ENCODE results near the gene RSPH6A.

The RSPH6A gene

DNA sequence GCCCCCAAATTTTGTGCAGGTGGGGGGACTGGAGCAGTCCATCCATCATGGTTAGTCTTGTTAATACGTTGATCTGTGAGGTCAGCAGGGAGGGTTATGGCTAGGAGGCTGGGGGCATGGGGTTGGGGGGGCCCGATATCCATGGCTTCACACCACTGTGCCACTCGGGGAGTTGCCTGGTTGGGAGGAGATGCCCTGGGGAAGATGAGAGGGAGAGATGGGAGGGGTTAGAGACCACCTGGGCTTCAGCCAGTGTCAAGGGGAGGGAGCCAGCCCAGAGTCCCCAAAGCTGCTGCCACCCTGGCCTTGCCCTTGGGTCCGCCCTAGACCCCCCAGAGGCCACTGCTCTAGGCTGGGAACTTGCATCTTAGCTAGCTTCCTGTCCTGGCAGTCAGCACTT, 31.0 kb downstream of the RSPH6A start (continued):
- TF ChIP-seq, protein P1, sequence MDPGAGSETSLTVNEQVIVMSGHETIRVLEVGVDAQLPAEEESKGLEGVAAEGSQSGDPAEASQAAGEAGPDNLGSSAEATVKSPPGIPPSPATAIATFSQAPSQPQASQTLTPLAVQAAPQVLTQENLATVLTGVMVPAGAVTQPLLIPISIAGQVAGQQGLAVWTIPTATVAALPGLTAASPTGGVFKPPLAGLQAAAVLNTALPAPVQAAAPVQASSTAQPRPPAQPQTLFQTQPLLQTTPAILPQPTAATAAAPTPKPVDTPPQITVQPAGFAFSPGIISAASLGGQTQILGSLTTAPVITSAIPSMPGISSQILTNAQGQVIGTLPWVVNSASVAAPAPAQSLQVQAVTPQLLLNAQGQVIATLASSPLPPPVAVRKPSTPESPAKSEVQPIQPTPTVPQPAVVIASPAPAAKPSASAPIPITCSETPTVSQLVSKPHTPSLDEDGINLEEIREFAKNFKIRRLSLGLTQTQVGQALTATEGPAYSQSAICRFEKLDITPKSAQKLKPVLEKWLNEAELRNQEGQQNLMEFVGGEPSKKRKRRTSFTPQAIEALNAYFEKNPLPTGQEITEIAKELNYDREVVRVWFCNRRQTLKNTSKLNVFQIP (CRISPR knock-in tag; IDR thresholded peaks at IDR 0.05; ENCODE audit: borderline replicate concordance, low read depth) = no peak
- no peak for TF ChIP-seq ZNF565 (CRISPR knock-in tag; conservative IDR thresholded peaks at IDR 0.05; ENCODE audit: low read depth)

DNA sequence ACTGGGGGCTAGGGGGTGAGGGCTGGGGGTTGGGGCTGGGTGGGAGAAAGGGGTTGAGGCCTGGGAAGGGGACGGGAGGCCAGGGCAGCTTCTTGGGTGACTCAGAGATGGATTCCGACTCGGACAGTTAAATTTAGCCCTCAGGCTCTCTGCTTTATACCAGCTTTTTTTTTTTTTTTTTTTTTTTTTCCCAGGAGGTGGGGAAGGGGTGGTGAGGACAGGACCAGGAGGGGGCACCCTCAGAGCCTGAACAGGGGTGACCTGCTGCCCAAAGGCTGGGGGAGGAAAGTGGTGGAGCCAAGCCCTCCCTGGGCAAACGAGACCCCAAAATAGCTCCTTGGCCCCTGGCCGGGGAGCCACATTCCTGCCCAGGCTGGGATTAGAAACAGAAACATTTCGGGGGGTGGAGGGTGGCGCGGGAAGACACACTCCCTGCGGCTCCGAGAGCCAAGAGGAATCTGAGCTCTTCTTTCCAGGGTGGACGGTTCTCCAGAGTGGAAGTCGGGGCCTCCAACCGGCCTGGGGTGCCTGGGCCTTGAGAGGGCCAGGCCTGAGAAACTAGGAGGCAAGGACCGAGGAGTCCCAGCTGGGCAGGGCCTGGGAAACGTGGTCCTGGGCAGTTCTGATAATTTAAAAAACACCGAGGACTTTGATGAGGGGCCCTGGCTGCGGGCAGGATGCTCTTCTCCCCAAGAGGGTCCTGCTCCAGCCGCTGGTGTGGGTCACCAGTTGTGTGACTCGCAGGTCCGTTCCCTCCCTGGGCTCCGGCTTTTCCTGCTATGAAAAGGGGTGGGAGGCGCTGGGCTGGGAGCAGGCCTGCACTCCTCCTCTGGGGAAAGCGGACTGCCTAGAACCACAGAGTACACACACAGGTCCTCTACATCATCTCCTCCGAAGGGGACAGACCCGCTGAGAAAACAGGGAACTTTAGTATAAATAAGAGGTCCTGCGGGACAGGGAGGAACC, 32.0 kb downstream of the RSPH6A start:
- ATAC-seq = peak; percentile 81
- TF ChIP-seq TOX (CRISPR knock-in tag; IDR thresholded peaks at IDR 0.05; ENCODE audit: borderline replicate concordance) = no peak

DNA sequence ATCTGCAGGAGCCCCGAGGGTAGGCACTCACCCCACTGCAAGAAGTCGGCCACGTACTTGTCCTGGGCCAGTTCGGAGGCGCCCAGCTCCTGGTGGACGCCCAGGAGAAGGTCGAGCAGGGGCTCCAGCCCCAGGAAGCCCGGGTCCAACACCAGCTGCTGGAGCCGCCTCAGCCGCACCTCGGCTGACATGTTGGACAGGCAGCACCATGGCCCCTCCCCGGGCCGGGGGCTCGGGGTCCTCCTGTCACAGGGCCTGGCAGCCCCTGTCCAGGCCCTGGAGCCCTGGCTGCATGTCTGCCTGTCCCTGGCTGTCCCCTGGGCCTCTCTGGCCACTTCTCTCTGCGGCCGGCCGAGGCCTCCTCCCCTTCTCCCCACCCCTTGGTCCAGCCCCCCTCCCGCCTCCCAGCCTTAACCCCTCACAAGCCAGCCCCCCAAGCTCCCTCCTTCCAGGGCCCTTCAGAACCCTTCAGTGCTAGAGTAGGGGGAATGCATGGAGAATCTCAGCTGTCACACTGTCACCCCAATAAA, 32.9 kb downstream of the RSPH6A start, which contains the start of gene DMPK:
Gene DMPK (minus strand): TSS at position 329 of the 530 bp plus-strand sequence. CDS start 138 bp downstream, at position 191.
- ATAC-seq = peak; percentile 46
- TF ChIP-seq TOX (CRISPR knock-in tag; IDR thresholded peaks at IDR 0.05; ENCODE audit: borderline replicate concordance) = no peak
- no peak for TF ChIP-seq RARB (CRISPR knock-in tag; IDR thresholded peaks at IDR 0.05)
- TF ChIP-seq GLIS3 (CRISPR knock-in tag; IDR thresholded peaks at IDR 0.05) = peak; percentile 37; the same call in 1 of the 2 replicates
- TF ChIP-seq CSDC2 (CRISPR knock-in tag; IDR thresholded peaks at IDR 0.05) = no peak
- TF ChIP-seq, protein P2, sequence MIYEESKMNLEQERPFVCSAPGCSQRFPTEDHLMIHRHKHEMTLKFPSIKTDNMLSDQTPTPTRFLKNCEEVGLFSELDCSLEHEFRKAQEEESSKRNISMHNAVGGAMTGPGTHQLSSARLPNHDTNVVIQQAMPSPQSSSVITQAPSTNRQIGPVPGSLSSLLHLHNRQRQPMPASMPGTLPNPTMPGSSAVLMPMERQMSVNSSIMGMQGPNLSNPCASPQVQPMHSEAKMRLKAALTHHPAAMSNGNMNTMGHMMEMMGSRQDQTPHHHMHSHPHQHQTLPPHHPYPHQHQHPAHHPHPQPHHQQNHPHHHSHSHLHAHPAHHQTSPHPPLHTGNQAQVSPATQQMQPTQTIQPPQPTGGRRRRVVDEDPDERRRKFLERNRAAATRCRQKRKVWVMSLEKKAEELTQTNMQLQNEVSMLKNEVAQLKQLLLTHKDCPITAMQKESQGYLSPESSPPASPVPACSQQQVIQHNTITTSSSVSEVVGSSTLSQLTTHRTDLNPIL (CRISPR knock-in tag; IDR thresholded peaks at IDR 0.05; ENCODE audit: low read depth) = no peak
- TF ChIP-seq, protein P3, sequence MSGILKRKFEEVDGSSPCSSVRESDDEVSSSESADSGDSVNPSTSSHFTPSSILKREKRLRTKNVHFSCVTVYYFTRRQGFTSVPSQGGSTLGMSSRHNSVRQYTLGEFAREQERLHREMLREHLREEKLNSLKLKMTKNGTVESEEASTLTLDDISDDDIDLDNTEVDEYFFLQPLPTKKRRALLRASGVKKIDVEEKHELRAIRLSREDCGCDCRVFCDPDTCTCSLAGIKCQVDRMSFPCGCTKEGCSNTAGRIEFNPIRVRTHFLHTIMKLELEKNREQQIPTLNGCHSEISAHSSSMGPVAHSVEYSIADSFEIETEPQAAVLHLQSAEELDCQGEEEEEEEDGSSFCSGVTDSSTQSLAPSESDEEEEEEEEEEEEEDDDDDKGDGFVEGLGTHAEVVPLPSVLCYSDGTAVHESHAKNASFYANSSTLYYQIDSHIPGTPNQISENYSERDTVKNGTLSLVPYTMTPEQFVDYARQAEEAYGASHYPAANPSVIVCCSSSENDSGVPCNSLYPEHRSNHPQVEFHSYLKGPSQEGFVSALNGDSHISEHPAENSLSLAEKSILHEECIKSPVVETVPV (CRISPR knock-in tag; IDR thresholded peaks at IDR 0.05) = no peak
- TF ChIP-seq, protein P4, sequence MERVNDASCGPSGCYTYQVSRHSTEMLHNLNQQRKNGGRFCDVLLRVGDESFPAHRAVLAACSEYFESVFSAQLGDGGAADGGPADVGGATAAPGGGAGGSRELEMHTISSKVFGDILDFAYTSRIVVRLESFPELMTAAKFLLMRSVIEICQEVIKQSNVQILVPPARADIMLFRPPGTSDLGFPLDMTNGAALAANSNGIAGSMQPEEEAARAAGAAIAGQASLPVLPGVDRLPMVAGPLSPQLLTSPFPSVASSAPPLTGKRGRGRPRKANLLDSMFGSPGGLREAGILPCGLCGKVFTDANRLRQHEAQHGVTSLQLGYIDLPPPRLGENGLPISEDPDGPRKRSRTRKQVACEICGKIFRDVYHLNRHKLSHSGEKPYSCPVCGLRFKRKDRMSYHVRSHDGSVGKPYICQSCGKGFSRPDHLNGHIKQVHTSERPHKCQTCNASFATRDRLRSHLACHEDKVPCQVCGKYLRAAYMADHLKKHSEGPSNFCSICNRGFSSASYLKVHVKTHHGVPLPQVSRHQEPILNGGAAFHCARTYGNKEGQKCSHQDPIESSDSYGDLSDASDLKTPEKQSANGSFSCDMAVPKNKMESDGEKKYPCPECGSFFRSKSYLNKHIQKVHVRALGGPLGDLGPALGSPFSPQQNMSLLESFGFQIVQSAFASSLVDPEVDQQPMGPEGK (CRISPR knock-in tag; IDR thresholded peaks at IDR 0.05; ENCODE audit: borderline replicate concordance) = no peak
- no peak for TF ChIP-seq SNAI2 (CRISPR knock-in tag; IDR thresholded peaks at IDR 0.05)

DNA sequence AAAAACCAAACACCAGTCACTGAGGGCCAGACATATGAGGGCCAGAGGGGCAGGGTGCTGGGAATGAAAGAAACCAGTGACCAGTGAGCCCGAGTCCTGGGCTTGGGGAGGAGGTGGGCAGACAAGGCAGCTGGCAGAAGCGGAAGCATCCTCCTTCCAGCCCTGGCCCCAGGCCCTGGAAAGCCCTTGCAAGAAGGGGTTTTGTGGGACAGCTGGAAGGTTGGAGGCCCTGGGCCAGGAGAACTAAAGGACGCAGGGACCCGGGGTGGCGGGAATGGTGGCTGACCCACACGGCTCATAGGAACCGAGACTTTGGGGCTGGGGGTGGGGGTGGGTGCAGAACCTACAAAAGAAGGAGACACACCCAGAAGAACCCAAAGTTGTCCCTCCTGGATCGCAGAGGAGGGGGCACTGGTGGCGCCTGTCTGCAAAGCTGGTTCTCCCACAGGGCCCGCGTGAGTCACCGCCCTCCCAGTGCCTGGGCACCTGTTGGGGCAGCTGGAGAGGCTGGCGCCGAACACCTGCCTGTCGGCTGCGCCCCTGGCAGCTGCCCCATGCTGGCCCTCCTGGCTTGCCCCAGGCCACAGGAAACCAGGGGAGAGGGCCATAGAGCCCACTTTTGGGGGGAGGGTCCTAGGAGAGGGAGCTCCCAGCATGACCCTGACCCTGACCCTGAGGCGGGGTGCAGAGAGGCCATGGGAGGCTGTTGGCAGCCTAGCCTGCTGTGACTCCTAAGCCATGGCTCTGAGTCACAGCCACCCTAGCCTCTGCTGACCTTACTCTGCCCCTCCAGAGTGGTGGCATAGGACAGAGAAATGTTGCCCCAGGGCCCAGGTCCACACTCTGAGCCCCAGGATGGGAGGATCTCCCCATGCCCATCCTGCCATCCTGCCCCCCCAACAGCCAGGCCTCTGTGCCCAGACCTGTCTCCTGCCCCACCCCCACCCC, 33.6 kb downstream of the RSPH6A start:
- TF ChIP-seq, protein P3 (CRISPR knock-in tag; IDR thresholded peaks at IDR 0.05) = no peak
- no peak for TF ChIP-seq BACH2 (CRISPR knock-in tag; IDR thresholded peaks at IDR 0.05; ENCODE audit: borderline replicate concordance)
- TF ChIP-seq, protein P5, sequence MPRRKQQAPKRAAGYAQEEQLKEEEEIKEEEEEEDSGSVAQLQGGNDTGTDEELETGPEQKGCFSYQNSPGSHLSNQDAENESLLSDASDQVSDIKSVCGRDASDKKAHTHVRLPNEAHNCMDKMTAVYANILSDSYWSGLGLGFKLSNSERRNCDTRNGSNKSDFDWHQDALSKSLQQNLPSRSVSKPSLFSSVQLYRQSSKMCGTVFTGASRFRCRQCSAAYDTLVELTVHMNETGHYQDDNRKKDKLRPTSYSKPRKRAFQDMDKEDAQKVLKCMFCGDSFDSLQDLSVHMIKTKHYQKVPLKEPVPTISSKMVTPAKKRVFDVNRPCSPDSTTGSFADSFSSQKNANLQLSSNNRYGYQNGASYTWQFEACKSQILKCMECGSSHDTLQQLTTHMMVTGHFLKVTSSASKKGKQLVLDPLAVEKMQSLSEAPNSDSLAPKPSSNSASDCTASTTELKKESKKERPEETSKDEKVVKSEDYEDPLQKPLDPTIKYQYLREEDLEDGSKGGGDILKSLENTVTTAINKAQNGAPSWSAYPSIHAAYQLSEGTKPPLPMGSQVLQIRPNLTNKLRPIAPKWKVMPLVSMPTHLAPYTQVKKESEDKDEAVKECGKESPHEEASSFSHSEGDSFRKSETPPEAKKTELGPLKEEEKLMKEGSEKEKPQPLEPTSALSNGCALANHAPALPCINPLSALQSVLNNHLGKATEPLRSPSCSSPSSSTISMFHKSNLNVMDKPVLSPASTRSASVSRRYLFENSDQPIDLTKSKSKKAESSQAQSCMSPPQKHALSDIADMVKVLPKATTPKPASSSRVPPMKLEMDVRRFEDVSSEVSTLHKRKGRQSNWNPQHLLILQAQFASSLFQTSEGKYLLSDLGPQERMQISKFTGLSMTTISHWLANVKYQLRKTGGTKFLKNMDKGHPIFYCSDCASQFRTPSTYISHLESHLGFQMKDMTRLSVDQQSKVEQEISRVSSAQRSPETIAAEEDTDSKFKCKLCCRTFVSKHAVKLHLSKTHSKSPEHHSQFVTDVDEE (CRISPR knock-in tag; IDR thresholded peaks at IDR 0.05) = no peak
- TF ChIP-seq, protein P2 (CRISPR knock-in tag; IDR thresholded peaks at IDR 0.05; ENCODE audit: low read depth) = no peak
- TF ChIP-seq RARB (CRISPR knock-in tag; IDR thresholded peaks at IDR 0.05) = no peak
- TF ChIP-seq ZNF8 (CRISPR knock-in tag; IDR thresholded peaks at IDR 0.05) = no peak
- TF ChIP-seq ZNF70 (CRISPR knock-in tag; IDR thresholded peaks at IDR 0.05) = no peak
- TF ChIP-seq, protein P4 (CRISPR knock-in tag; IDR thresholded peaks at IDR 0.05; ENCODE audit: borderline replicate concordance) = no peak
- ATAC-seq = peak; percentile 5
